ENCODE data around the gene CPNE5.

DNA sequence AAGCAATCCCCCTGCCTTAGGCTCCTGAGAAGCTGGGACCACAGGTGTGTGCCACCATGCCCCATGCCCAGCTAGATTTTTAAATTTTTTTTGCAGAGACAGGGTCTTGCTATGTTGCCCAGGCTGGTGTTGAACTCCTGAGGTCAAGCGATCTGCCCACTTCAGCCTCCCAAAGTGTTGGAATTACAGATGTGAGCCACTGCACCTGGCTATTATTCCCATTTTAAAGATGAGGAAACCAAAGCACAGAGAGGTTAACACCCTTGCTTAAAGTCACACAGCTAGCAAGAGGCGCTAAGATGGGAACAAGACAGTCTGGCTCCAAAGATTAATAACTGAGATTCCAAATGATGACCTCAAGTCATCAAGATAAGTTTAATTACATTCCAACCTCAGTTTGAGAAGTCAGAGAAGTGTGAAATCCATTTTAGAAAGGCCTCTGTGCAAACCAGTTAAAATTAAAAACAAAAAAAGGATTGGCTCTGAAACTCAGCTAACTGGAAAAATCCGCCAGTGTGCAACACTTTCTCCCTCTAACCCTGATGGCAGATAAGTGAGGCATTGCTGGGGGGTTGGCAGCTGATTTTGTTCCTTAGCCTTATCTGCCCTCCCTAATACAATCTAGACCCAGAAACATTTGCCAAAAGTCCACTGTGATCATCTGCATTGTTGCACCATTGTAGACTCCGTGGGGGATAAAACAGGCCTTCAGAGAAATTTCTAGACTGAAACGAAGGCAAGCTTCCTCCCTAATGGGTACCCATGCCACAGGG is 55.5 kb downstream of the CPNE5 start:
- TF ChIP-seq, protein P1, sequence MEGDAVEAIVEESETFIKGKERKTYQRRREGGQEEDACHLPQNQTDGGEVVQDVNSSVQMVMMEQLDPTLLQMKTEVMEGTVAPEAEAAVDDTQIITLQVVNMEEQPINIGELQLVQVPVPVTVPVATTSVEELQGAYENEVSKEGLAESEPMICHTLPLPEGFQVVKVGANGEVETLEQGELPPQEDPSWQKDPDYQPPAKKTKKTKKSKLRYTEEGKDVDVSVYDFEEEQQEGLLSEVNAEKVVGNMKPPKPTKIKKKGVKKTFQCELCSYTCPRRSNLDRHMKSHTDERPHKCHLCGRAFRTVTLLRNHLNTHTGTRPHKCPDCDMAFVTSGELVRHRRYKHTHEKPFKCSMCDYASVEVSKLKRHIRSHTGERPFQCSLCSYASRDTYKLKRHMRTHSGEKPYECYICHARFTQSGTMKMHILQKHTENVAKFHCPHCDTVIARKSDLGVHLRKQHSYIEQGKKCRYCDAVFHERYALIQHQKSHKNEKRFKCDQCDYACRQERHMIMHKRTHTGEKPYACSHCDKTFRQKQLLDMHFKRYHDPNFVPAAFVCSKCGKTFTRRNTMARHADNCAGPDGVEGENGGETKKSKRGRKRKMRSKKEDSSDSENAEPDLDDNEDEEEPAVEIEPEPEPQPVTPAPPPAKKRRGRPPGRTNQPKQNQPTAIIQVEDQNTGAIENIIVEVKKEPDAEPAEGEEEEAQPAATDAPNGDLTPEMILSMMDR (IDR thresholded peaks at IDR 0.05): no peak
- TF ChIP-seq POLR2A (IDR thresholded peaks at IDR 0.05): no peak
